H1 (cell line): ENCODE measurements around the gene SMPX. TPM values are rescaled to one million over a fixed set of nuclear protein-coding genes. Genes with fewer than 3 reads are reported as not detected.

Source experiments
- CTCF ChIA-PET: fragments of 300-600 bp; sonication (Branson Sonifier 250); formaldehyde crosslinking; loops from one replicate; lab custom pipeline; 2021; ENCODE audit not compliant: partially characterized antibody; lab: Charles Lee
- POLR2A ChIA-PET: fragments of 300-600 bp; sonication (Branson Sonifier 250); formaldehyde crosslinking; loops from one replicate; lab custom pipeline; 2021; ENCODE audit warnings: inconsistent platforms; ENCODE audit not compliant: partially characterized antibody; lab: Charles Lee
- DNase-seq, 2 experiments: peaks; one replicate each; pipeline versions ENCODE4 v3.0.0 to v3.0.0-alpha.2; 2010 to 2022; ENCODE audit warnings: low spot score in 2 of 2, low read depth in 1 of 2, mixed read lengths in 1 of 2
- FAIRE-seq: peaks from 2 replicates; lab custom pipeline; 2011; peaks lifted over from hg19 to GRCh38; lab: Jason Lieb, UNC
- H2AFZ ChIP-seq: 2 replicates; pipeline ENCODE4 v1.8.1; 2012; ENCODE audit warnings: low read length, inconsistent platforms
- H2AK5ac ChIP-seq: 2 replicates; pipeline ENCODE4 v1.6.1; 2013; ENCODE audit warnings: low read depth, low read length
- H2BK120ac ChIP-seq: replicated peaks from 2 replicates; pipeline ENCODE3; 2013; ENCODE audit warnings: low read depth, low read length, inconsistent platforms
- H2BK12ac ChIP-seq: 2 replicates; pipeline ENCODE4 v1.6.1; 2013; ENCODE audit warnings: low read depth, low read length
- H2BK15ac ChIP-seq: 2 replicates; pipeline ENCODE4 v1.6.1; 2013; ENCODE audit warnings: low read length
- H2BK20ac ChIP-seq: 2 replicates; pipeline ENCODE4 v1.6.1; 2013; ENCODE audit warnings: low read length
- H2BK5ac ChIP-seq: 2 replicates; pipeline ENCODE4 v1.6.1; 2013; ENCODE audit warnings: low read depth, low read length
- H3K14ac ChIP-seq: 2 replicates; pipeline ENCODE4 v1.6.1; 2013; ENCODE audit warnings: inconsistent platforms; ENCODE audit not compliant: insufficient read length
- H3K18ac ChIP-seq: 2 replicates; pipeline ENCODE4 v1.6.1; 2013; ENCODE audit warnings: low read length; ENCODE audit errors: extremely low read depth
- H3K23ac ChIP-seq: 2 replicates; pipeline ENCODE4 v1.6.1; 2013; ENCODE audit warnings: inconsistent platforms; ENCODE audit not compliant: insufficient read length
- H3K23me2 ChIP-seq: 2 replicates; pipeline ENCODE4 v1.6.1; 2013; ENCODE audit warnings: low read depth, low read length
- H3K27ac ChIP-seq: 2 replicates; pipeline ENCODE4 v1.6.1; 2011; ENCODE audit warnings: low read depth, low read length, inconsistent platforms
- H3K27me3 ChIP-seq, 4 experiments: replicated peaks in 1 of 4; 1 replicate in 1 of 4; 2 replicates in 3 of 4; pipeline versions ENCODE4 v1.6.1 to v1.8.1; 2011 to 2013; ENCODE audit warnings: low read length in 3 of 4, mild to moderate bottlenecking in 3 of 4, inconsistent platforms in 2 of 4, mixed read lengths in 2 of 4, moderate library complexity in 1 of 4; ENCODE audit not compliant: control insufficient read depth in 3 of 4, insufficient read depth in 3 of 4; ENCODE audit errors: extremely low read depth in 1 of 4
- H3K36me3 ChIP-seq, 4 experiments: 2 replicates each; pipeline versions ENCODE4 v1.6.1 to v1.8.1; 2011 to 2013; ENCODE audit warnings: mild to moderate bottlenecking in 4 of 4, low read length in 3 of 4, moderate library complexity in 2 of 4, control low read depth in 1 of 4, inconsistent platforms in 1 of 4; ENCODE audit not compliant: insufficient read depth in 4 of 4, control insufficient read depth in 2 of 4
- H3K4ac ChIP-seq: replicated peaks from 2 replicates; pipeline ENCODE3; 2013; ENCODE audit warnings: low read length, low read depth, mixed read lengths, inconsistent platforms; ENCODE audit not compliant: insufficient read length
- H3K4me1 ChIP-seq, 4 experiments: replicated peaks in 1 of 4; 1 replicate in 1 of 4; 2 replicates in 3 of 4; pipeline versions ENCODE4 v1.6.1 to v1.8.1; 2011 to 2013; ENCODE audit warnings: low read length in 3 of 4, inconsistent platforms in 2 of 4, mixed read lengths in 1 of 4; ENCODE audit not compliant: insufficient read depth in 4 of 4, control insufficient read depth in 3 of 4
- H3K4me2 ChIP-seq, 2 experiments: 2 replicates each; pipeline versions ENCODE4 v1.6.1 to v1.8.1; 2011 to 2013; ENCODE audit warnings: low read depth in 2 of 2, low read length in 2 of 2, control low read depth in 1 of 2, inconsistent platforms in 1 of 2, mild to moderate bottlenecking in 1 of 2; ENCODE audit not compliant: insufficient read depth in 1 of 2
- H3K4me3 ChIP-seq, 4 experiments: fragments of 200-600, 300-600 bp in 1 of 4; sonication (generic), shearing (Covaris generic), sonication (Bioruptor Twin) in 1 of 4; 2 replicates each; pipeline versions ENCODE4 v1.5.1 to v1.8.1; 2011 to 2016; ENCODE audit warnings: low read length in 4 of 4, low read depth in 3 of 4, control low read depth in 2 of 4, inconsistent platforms in 2 of 4, mild to moderate bottlenecking in 2 of 4, mixed read lengths in 1 of 4, moderate library complexity in 1 of 4; ENCODE audit not compliant: insufficient read depth in 2 of 4; ENCODE audit errors: extremely low read depth in 1 of 4
- H3K56ac ChIP-seq: replicated peaks from 2 replicates; pipeline ENCODE3; 2013; ENCODE audit warnings: low read depth, mild to moderate bottlenecking, mixed read lengths, low read length, inconsistent platforms; ENCODE audit not compliant: insufficient read length
- H3K79me1 ChIP-seq: 2 replicates; pipeline ENCODE4 v1.6.1; 2013; ENCODE audit warnings: low read depth, low read length, control low read depth
- H3K79me2 ChIP-seq, 2 experiments: 2 replicates each; pipeline versions ENCODE4 v1.6.1 to v1.8.1; 2012 to 2013; ENCODE audit warnings: low read length in 2 of 2, mild to moderate bottlenecking in 2 of 2, inconsistent platforms in 1 of 2; ENCODE audit not compliant: insufficient read depth in 2 of 2, control insufficient read depth in 1 of 2
- H3K9ac ChIP-seq, 4 experiments: replicated peaks in 1 of 4; 1 replicate in 1 of 4; 2 replicates in 3 of 4; pipeline versions ENCODE4 v1.6.1 to v1.8.1; 2011 to 2013; ENCODE audit warnings: low read depth in 3 of 4, low read length in 3 of 4, control low read depth in 2 of 4, mild to moderate bottlenecking in 2 of 4, moderate library complexity in 2 of 4, inconsistent platforms in 1 of 4; ENCODE audit errors: extremely low read depth in 1 of 4
- H3K9me3 ChIP-seq, 2 experiments: 2 replicates each; pipeline versions ENCODE4 v1.6.1 to v1.8.1; 2012 to 2013; ENCODE audit warnings: mild to moderate bottlenecking in 2 of 2, moderate library complexity in 2 of 2, control low read depth in 1 of 2, inconsistent platforms in 1 of 2, low read depth in 1 of 2, low read length in 1 of 2, mixed read lengths in 1 of 2; ENCODE audit not compliant: insufficient read depth in 2 of 2
- H4K20me1 ChIP-seq, 2 experiments: replicated peaks in 1 of 2; 2 replicates each; pipeline versions ENCODE3 to v1.8.1; 2011 to 2013; ENCODE audit warnings: inconsistent platforms in 2 of 2, low read length in 2 of 2, mild to moderate bottlenecking in 1 of 2; ENCODE audit not compliant: insufficient read depth in 2 of 2, control insufficient read depth in 1 of 2
- H4K5ac ChIP-seq: 2 replicates; pipeline ENCODE4 v1.6.1; 2013; ENCODE audit warnings: low read length, low read depth, mixed read lengths, inconsistent platforms; ENCODE audit not compliant: insufficient read length
- H4K8ac ChIP-seq: 2 replicates; pipeline ENCODE4 v1.8.0; 2013; ENCODE audit warnings: mild to moderate bottlenecking, moderate library complexity, low read length, inconsistent platforms; ENCODE audit not compliant: insufficient read depth; ENCODE audit errors: extremely low read depth
- H4K91ac ChIP-seq: replicated peaks from 2 replicates; pipeline ENCODE3; 2013; ENCODE audit warnings: low read length, mixed read lengths, inconsistent platforms; ENCODE audit not compliant: insufficient read length
- CREB1 ChIP-seq: IDR thresholded peaks from 2 replicates; pipeline ENCODE4 v1.6.1; 2012; ENCODE audit warnings: inconsistent platforms
- EZH2 ChIP-seq: fragments of 200-600 bp; sonication (generic); IDR thresholded peaks from 2 replicates; pipeline ENCODE4 v1.7.1; 2012; ENCODE audit warnings: low read depth, mild to moderate bottlenecking, moderate library complexity, low read length, inconsistent platforms; ENCODE audit not compliant: severe bottlenecking
- KDM4A ChIP-seq: IDR thresholded peaks from one replicate; pipeline ENCODE4 v1.7.1; 2012; ENCODE audit warnings: low read depth, mild to moderate bottlenecking, moderate library complexity, low read length, inconsistent platforms; ENCODE audit not compliant: severe bottlenecking
- SIRT6 ChIP-seq: IDR thresholded peaks from one replicate; pipeline ENCODE4 v1.7.1; 2012; ENCODE audit warnings: low read length, inconsistent platforms
- SIX5 ChIP-seq: IDR thresholded peaks from 2 replicates; pipeline ENCODE4 v1.6.1; 2011; ENCODE audit warnings: mild to moderate bottlenecking, low read depth, low read length
- SP2 ChIP-seq: IDR thresholded peaks from 2 replicates; pipeline ENCODE4 v1.6.1; 2012; ENCODE audit warnings: mild to moderate bottlenecking, low read length, inconsistent platforms
- TEAD4 ChIP-seq: IDR thresholded peaks from 2 replicates; pipeline ENCODE4 v1.6.1; 2012; ENCODE audit warnings: low read depth, low read length, inconsistent platforms, mixed read lengths
- WGBS, 2 experiments: shearing (Covaris generic) in 1 of 2; methylation state at CpG; one replicate each; pipeline versions ENCODE4 v1.1.6 to v1.1.7; 2013 to 2015; ENCODE audit warnings: low lambda C conversion rate in 2 of 2, mixed read lengths in 2 of 2, inconsistent platforms in 1 of 2, low coverage in 1 of 2, missing lambda C conversion rate in 1 of 2; ENCODE audit not compliant: insufficient replicate concordance in 2 of 2, insufficient coverage in 1 of 2, insufficient read length in 1 of 2; ENCODE audit errors: extremely low coverage in 1 of 2, missing lambda C conversion rate in 1 of 2; 5-methylcytosine and 5-hydroxymethylcytosine counted together
- long read RNA-seq, 2 experiments: library from RNA in 1 of 2; library from capped mRNA in 1 of 2; stranded (forward); transcript quantifications; one replicate each; pipeline ENCODE4 v2.0.0, GENCODE V29; 2021; ENCODE audit warnings: inconsistent platforms in 1 of 2
- polyA minus RNA-seq, 3 experiments: library from RNA; depleted of rRNA, polyadenylated mRNA; stranded (reverse); fragments of >200 nt; gene quantifications; 1 replicate in 2 of 3; 2 replicates in 1 of 3; pipeline ENCODE4 v1.2.3, GENCODE V29; 2011
- polyA plus RNA-seq, 7 experiments: library from polyadenylated mRNA; depleted of rRNA in 3 of 7; stranded (reverse) in 5 of 7; unstranded in 2 of 7; fragments of >200 nt in 5 of 7; fragments of 200-250 nt in 2 of 7; gene quantifications; 1 replicate in 5 of 7; 2 replicates in 1 of 7; 4 replicates in 1 of 7; pipeline versions ENCODE4 v1.2.1 to v1.2.3, GENCODE V29; 2011 to 2013; ENCODE audit warnings: missing spikeins in 2 of 7, mixed read lengths in 2 of 7
- total RNA-seq: library from RNA; stranded (reverse); fragmentation: NEBNext Ultra II Directional; extraction: Animal tissue kit (Norgen Biotek cat#: 25700); gene quantifications from 2 replicates; pipeline ENCODE4 v1.2.1, GENCODE V29; 2021

The SMPX gene
- total RNA-seq (not detected in 2 replicates), polyA plus RNA-seq (2011; rRNA removed) (not detected in 2 replicates), polyA minus RNA-seq (2011; rRNA and poly(A)+ RNA removed) (not detected in 2 replicates)
- not detected for polyA plus RNA-seq (2011; cell fraction: cytosol; rRNA removed)
- not detected for polyA plus RNA-seq (2011; cell fraction: nucleus; rRNA removed)
- not detected in 4 replicates for polyA plus RNA-seq (2012, experiment 1 of 2)
- polyA plus RNA-seq (2012, experiment 2 of 2) = not detected
- polyA plus RNA-seq (2013, experiment 1 of 2) = 0.12 TPM
- 0.07 TPM for polyA plus RNA-seq (2013, experiment 2 of 2)
- polyA minus RNA-seq (2011; cell fraction: cytosol; rRNA and poly(A)+ RNA removed) = not detected
- not detected for polyA minus RNA-seq (2011; cell fraction: nucleus; rRNA and poly(A)+ RNA removed)
- long read RNA-seq, experiment 1, partial matches to known transcripts = 0 of 1 reads
- long read RNA-seq, experiment 1, other reads (novel, unspliced or antisense) = 1 of 1 reads
- long read RNA-seq, experiment 2, partial matches to known transcripts = 0 of 1 reads
- long read RNA-seq, experiment 2, other reads (novel, unspliced or antisense) = 1 of 1 reads

DNA sequence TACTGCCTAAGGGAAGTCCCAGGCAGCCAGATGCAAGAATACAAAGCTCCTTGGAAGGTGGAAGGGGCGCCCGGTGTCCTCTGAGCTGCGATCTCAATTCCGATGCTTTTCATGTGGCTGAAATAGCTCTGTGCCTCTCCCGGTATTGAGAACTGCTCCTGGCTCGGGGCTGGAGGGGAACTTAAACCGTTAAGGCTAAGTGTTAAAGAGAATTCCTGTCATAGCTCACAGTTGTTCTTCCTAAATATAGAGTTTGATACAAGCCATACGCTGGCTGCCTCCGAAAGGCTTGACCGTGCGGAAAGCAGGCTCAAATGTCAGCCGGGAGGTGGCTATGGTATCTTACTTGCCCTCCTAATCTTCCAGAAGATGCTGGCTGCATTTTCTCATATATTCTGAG, at the start of gene SMPX:
TSS of gene SMPX (minus strand) at position 157 of the 400 bp plus-strand sequence. CDS start 3,826 bp downstream, outside the sequence.
- Histone ChIP-seq H2AFZ (no peak within 1 kb of the TSS), H3K4me2 (no peak within 1 kb of the TSS), H3K9ac (no peak within 1 kb of the TSS), H4K20me1 (no peaks in the 10 kb centered on the region), H3K18ac (no peak within 1 kb of the TSS), H3K23ac (no peak within 1 kb of the TSS), H2BK5ac (no peak within 1 kb of the TSS), H3K27me3 (no peaks in the 10 kb centered on the region), H3K4me3 (no peak within 1 kb of the TSS), H2BK20ac (no peak within 1 kb of the TSS), H3K56ac (no peak within 1 kb of the TSS), H3K79me1 (no peaks in the 10 kb centered on the region), H2AK5ac (no peak within 1 kb of the TSS), H4K8ac (no peak within 1 kb of the TSS), H3K79me2 (no peaks in the 10 kb centered on the region), H3K4ac (no peak within 1 kb of the TSS), H2BK12ac (no peak within 1 kb of the TSS), H3K14ac (no peak within 1 kb of the TSS), H2BK120ac (no peak within 1 kb of the TSS)
- FAIRE-seq = no peak
- POLR2A ChIA-PET = no interaction called here
- CTCF ChIA-PET = interaction anchor here (1.3 to 3.6 kb wide), 5 partner anchors 9 to 83 kb away, joined by 5 to 11 read pairs (median 8); no protein-coding TSS in a partner anchor
- TF ChIP-seq EZH2 = no peak
- TF ChIP-seq SIRT6 = no peak
- no peak for TF ChIP-seq SIX5
- no peak for TF ChIP-seq SP2
- no peak for TF ChIP-seq CREB1
- no peak for TF ChIP-seq TEAD4
- TF ChIP-seq KDM4A = no peak
- TF ChIP-seq, all 59 proteins: peak for 0
- H4K91ac ChIP-seq = no peak within 1 kb of the TSS
- H2BK15ac ChIP-seq = no peak within 1 kb of the TSS
- 87% methylated on average over 12 of the region's 12 CpGs; no CpG with 5 or more reads in 1 of the 2 experiments for WGBS, 2 experiments
- no peak within 1 kb of the TSS for H4K5ac ChIP-seq
- no peaks in the 10 kb centered on the region for H3K9me3 ChIP-seq
- H3K4me1 ChIP-seq = peaks cover 0 to 3% (median 0%) of the 10 kb centered on the region in 4 experiments; a peak in 1 of 7 replicates
- no peak for DNase-seq
- H3K27ac ChIP-seq = no peak within 1 kb of the TSS
- H3K23me2 ChIP-seq = no peaks in the 10 kb centered on the region
- H3K36me3 ChIP-seq = no peaks in the 10 kb centered on the region
